ENCODE results near the gene IFNGR1. TPM values are rescaled to one million over a fixed set of nuclear protein-coding genes. Genes with fewer than 3 reads are reported as not detected.
"Not testable (repeated sequence)": the region's sequence is repeated elsewhere in the genome, so short reads cannot be mapped to it uniquely, and the experiment has no call there.

IFNGR1 gene
- total RNA-seq, 1 experiment from 2014 or later, result 34.6 TPM

DNA sequence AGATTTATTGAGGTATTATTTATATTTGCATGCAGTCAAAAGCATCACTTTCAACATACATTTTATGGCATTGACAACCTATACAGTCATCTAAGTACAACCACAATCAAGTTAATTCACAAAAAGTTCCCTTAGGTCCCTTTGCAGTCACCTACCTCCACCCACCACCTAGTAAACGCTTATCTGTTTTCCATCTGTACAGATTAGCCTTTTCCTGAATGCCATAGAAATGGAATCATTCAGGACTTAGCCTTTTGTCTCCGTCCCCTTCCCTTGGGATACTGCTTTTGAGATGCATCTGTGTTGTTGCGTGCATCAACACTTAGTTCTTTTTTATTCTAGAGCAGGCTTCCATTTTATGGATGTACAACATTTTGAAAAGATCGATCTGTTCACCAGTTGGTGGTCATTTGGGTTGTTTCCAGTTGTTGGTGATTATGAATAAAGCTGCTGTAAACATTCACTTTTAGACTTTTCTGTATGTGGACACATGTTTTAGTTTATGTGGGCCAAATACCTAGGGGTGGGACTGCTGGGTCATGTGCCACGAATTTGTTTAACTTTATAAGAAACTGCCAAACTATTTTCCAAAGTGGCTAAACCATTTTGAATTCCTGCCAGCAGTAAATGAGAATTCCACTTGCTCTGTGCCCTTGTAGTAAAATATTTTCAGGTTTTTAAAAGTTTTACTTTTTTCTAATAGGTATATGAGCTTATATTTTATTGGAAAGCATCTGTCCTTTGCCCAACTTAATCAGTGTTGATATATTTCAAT lies 17.6 kb upstream of the IFNGR1 start:
- peak; percentile 34 for DNase-seq (ENCODE audit: low spot score)

DNA sequence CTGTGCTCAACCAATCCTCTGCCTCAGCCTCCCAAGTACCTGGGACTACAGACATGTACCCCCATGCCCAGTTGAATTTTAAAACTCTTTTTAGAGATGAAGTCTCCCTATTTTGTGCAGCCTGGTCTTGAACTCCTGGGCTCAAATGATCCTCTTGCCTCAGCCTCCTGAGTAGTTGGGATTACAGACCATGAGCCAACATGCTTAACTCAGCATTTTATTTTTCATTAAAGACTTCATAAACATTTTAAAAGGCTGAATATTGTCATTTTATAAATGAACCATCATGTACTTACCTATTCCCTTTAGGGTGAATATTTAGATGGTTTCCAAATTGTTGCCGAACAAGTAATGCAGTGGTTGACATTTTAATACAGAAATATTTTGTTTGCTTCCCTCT lies 16.5 kb upstream of the IFNGR1 start:
- DNase-seq (ENCODE audit: low spot score), result no peak

DNA sequence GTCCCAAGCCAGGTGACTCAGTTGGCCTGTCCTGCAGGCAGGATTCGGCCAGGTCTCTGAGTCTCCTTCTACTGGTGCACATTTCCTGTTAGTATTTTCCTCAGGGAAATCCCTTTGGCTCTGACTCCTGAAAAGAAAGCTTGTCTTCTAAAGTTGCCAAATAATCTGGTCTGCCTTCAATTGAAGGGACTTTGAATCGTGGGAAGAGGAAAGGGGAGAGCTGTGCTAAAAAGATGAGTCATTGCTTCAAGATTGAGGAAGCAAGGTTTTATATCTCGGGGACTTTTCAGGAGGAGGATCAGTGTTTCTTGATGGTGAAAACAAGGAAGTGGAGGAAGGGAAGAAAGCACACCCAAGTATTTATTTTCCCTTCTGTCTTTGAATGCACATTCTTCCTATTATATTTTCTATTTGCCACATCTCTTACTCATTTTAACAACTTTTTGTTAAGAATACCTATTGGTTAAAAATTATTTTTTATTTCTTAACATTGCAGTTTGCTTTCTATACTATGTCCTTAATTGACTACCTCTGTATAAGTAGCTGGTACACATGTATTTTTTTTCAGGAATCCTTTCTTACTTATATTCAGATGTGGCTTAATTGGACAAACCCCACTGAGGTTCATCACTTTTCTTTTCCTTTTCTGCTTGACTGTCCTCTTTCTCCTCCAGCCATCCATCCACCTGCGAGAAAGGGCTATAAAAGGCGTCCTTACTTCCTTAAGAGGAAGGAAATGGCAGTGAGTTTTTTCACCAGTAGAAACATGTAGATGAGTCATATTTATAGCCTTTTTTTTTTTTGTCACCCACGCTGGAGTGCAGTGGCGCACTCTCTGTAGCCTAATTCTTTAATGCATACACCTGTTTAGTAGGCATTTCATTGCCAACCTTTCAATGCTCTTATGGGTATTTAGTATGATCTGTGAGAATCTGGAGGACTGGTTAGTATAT lies 15.0 kb upstream of the IFNGR1 start:
- peak; percentile 79 for DNase-seq (ENCODE audit: low spot score)

DNA sequence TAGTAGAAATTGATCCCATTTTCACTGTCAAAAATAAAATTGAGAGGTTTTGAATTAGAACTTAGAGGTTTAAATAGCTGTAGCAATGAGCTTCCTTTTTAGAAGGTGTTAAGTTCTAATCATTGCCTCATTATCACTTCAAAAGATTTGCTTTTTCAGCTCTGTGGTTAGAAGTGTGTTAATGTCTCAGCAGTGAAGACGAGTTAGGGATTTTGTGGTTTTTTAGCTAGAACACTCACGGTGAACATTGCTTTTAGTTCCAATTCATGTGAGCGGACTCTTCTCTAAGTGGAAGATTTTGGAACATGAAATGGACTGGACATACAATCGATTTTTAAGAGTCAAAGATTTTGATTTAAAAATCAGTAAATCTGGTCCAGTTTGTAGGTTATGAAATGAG lies 12.7 kb upstream of the IFNGR1 start:
- no peak for DNase-seq (ENCODE audit: low spot score)

DNA sequence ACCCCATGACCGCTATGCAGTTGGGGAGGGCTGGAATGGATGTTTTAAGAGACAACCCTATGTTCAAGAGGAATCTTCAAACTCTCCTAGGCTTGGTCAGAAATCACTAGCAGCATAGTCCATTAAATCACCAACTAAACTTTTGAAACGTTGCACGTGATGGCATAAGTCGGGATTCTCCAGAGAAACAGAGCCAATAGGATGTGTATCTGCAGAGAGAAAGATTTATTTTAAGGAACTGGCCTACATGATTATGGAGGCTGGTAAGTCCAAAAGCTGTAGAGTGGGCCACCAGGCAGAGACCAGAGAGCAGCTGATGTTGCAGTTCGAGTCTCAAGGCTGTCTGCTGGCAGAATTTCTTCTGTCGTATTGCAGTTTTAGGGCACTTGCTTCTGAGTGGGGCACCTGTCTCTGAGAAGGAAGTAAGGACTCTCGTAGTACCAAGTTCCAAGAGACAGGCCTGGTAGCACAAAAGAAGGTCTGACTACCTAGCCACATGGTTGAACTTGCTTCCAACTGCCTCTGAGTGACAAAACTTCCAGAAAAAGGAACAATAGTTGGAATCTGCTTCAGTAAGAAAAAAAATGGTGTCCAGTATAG lies 11.9 kb upstream of the IFNGR1 start:
- no peak for DNase-seq (ENCODE audit: low spot score)

DNA sequence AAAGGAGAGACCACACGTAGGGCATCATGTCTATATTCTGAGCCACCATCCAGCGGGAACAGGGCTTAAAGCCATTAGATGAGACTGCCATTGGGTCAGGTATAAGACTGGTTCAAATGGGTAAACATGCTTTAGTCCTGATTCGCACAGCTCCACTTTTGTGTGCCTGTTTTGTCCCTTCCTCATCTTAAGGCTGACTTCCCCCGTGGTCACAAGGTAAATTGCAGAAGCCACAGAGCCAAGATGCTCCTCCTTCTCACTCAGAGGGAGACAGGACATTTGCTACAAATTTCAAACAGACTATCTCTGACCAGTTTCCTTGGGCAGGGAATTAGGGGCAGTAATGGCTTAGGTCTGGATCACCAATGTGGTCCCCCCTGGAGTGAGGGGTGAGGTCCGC lies 11.4 kb upstream of the IFNGR1 start:
- no peak for DNase-seq (ENCODE audit: low spot score)

DNA sequence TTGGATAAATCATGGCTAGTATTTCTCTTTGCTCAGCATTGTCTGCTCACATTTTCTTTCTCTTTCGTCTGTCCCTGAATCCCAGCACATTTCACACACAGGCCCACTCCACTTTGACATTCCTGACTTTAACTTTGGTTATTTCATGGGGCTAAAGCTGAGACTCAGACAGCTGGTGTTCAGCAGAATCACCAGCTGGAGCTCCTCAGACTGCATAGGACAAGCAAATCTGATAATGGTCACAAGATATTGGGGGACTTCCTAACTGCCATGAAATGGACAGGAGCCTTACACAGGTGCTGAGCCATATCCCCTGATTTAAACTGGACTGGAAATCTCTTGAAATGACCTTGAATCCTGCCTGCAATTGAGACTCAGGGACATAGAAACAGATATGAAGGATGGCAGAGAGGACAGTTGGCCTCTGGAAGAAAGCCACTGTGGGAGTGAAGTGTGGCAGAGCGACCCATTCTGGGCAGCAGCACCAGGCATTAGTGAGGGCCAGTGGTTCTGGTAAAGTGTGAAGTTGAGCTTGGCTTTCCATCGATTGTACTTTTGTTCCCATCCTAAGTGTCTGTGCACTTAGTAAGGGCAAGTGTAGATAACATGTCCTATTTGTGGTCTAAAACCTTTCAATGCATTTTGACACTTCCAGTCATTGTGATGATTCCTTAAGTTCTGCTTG lies 10.0 kb upstream of the IFNGR1 start:
- no peak for DNase-seq (ENCODE audit: low spot score)

DNA sequence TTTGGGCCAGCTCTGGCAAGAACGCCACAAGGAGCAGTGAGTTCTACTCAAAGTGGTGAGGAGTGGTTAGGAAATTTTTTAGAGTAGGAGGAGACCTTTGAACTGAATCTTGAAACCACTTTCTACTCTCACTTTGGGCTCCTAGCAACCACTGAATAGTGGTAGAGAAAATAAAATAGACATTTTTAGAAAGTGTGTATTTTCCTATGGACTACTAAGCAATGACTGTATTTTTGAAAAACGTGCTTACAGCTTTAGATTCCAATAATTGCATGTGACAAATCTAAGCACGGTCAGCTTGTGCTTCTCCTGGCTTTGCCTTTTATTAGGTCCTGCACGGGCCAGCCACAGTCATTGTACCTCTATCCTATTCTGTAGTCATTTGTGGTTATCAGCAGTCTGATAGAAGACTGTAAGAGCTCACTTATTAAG lies 8.7 kb upstream of the IFNGR1 start:
- no peak for DNase-seq (ENCODE audit: low spot score)

DNA sequence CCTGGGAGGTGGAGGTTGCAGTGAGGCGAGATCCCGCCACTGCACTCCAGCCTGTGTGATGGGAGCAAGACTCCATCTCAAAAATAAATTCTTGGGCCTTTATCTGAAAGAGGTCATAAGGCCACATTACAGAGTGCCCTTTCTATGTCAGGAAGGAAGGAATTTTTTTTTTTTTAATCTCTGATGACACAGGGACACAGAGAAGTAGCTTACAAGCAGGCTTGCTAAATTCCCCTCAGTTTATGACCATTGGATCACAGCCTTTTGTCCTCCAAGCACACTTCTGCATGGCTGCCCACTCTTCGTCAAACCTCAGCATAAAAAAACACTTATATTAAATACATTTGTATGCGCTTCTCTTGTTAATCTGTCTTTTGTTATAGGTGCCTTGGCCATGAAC lies 7.5 kb upstream of the IFNGR1 start:
- DNase-seq (ENCODE audit: low spot score), result no peak

DNA sequence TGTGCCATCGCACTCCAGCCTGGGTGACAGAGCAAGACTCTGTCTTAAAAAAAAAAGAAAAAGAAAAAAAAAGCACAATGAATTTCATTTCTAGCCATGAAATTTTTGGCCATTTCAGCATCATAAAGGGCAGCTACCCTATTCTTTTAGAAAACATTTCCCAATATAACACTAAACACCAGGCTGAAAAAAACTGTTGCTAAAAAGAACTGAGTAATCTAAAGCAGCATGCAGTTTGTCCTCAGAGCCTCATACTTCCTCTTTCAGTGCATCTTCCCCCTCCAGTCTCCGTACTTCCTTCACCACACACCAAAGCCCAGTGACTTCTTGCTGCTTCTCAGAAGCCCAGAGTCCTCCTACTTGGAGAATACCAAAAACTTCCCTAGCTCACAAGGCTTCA lies 5.6 kb upstream of the IFNGR1 start:
- no peak for DNase-seq (ENCODE audit: low spot score)

DNA sequence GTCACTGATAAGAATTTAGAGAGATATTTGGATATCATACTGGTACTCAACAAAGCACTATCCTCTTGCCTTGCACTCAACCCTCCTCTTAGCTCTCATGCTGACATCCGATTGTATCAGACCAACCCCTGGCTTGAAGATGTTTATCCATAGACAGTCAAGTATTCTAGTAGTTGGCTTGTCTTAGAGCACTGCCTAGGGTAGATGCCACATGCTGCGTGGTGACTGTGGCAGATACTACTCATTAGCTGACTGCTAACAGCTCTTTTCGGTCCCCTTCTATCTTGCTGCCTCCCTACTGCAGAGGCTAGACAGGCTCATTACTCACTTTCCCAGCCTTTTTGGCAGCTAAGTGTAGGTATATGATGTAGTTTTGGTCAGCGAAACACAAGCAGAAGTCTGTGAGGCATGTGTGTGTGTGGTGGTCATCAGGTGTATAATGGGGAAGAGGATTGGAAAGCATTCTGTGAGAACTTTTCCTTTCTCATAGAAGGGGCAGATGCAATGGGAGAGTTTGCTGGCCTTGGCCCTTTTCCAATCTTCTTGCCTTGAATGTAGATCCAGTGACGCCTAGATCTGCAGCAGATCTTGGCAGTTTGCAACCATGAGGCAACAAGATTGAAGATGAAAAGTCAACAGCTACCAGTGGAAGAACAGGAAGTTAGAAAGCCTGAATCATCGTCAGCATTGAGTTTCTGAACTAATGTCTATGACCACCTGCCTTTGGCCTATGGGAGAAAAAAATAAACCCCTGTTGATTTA lies 4.4 kb upstream of the IFNGR1 start:
- DNase-seq (ENCODE audit: low spot score), result peak; percentile 14

DNA sequence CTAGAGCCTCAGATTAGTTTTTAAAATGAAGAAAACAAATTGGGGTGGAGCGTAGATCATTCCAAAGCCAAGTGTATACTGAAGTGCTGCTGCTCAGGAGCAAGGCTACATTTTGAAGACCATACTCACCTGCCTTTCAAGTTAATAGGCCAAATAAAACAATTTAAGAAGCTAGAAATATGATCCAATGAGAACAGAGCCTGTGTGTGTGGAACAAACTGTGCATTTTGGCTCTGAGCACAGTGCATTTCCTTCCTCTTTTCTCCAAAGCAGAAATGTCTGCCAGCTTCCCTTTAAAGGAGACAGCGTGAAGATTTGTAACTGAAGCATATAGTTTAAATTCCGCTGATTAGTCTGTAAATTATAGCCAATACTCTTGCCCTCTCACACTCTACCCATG lies 3.2 kb upstream of the IFNGR1 start:
- no peak for DNase-seq (ENCODE audit: low spot score)

DNA sequence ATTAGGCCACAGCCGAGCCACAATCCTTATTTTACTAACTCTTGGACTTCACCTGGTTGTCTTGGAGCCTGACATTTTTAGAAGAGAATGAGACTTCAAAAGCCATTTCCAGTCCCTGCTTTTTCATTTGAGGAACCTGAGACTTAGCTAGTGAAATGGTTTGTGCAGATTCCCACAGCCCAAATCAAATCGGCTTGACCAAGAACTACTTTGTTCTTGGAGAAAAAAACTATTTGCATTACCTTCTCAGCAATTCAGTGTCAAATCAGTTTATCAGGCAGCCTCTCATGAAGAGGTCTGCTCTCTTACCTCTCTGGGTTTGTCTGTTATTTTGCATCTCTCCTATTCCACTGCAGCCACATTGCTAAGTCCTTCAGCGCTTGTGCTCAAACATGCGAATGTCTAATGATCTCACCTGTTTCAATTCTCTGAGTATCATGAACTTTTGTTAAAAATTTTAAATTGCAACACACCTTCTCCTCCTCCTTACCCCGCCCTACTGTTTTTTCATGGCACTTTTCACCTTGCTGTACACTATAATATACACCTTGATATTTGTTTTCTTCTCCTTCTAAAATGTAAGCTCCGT lies 573 bp upstream of the IFNGR1 start:
- no peak for DNase-seq (ENCODE audit: low spot score)

DNA sequence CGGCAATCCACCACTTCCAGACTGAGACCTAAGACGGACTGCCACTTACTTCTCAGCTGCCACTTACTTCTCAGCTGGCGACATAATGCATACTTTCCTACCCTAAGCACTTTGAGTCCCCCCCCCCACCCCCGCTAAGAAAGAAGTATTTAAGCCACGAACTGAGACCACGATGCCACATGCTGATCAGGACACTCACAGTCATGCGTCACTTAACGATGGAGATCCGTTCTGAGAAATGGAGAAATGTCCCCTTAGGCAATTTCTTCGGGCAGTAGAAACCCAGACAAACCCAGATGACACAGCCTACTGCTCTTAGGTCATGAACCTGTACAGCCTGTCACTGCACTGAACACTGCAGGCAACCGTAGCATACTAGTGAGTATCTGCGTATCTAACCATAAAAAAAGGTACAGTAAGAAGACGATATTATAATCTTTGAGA lies 690 bp downstream of the IFNGR1 start:
- peak; percentile 16 for DNase-seq (ENCODE audit: low spot score)

DNA sequence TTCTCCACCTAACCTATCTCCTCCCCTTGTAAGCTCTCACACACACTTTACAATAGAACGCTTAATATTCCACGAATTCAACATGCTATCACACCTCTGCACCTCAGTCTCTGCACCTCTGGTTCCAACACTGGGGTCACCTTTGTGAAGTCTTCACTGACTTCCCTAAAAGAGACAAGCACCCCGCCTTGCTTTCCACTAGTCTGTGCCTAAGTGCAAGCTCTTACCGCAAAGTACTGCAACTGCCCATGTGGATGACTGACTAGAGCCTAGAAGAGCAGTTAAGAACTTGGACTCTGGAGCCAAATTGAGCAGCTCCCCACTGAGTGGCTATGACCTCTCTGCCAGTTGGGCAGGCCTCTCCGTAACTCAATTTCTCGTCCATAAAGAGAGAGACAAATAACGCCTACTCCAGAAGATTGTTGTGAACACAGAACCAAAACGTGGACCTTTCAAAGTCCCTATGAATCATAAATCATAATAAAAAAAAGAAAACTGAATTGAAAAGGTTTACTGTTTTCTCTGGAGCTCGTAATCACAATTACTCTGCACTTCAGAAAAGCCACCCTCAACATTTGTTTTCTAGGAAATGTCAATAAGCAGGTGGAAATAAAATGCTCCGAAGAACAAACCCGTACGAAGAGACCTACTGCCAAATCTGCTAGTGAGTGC lies 1.2 kb downstream of the IFNGR1 start:
- no peak for DNase-seq (ENCODE audit: low spot score)

DNA sequence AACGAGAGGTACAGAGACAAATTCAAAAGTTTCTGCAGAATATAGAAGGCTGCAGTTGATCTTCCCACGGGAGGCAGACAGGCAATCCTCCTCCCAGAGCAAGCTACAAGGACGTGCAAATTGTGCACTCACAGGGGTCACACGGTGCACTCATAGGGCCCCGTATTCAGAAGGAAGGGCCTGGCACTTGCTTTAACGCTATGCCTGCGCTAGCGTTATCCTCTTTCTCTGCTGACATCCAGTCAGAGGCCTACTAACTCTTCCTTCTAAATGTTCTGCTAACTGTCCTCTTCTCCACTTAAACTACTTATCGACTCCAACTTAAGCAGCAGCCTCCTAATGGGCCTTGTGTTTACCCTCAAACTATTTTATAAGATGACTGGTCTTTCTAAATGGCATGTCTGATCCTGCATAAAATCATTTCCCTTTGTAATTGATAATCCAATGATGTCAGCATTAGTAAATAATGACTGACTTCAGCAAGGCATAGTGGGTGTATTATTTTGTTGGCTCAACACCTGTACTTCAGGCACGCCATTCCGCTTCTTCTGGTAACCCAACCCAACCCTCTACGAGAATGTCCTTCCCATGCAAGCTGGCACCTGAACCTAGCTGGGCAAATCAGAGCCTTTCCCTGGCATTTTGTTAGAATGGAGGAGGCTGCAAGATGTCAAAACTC lies 2.2 kb downstream of the IFNGR1 start:
- no peak for DNase-seq (ENCODE audit: low spot score)

DNA sequence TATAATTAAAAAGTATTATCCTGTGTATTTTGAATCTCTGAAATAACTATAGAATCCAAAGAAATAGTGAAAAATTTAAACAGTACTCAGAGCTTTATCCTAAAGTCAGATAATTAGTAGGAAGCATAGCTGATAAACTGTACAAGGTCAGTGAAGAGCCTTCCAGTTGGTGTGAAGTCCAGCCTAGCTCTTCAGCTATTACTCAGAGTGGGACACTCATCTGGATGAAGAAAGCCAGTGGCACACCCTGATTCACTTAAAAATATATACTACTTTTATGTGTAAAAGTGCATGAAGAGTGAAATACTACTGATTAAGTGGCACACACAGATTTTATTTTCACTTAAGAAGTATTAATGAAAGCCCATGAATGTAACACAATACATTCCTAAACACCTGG lies 3.1 kb downstream of the IFNGR1 start:
- DNase-seq (ENCODE audit: low spot score), result no peak

DNA sequence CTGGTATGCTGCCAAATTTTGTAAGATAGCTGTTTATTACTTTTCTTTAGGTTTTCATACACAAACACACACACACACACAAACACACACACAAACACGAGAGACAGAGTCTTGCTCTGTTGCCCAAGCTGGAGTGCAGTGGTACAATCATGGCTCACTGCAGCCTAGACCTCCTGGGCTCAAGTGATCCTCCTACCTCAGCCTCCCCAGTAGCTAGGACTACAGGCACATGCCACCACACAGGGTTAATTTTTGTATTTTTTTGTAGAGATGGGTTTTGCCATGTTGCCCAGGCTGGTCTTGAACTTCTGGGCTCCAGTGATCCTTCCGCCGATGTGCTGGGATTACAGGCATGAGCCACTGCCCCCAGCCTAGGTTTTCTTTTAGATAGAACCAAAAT lies 3.6 kb downstream of the IFNGR1 start:
- DNase-seq (ENCODE audit: low spot score), result not testable (repeated sequence)

DNA sequence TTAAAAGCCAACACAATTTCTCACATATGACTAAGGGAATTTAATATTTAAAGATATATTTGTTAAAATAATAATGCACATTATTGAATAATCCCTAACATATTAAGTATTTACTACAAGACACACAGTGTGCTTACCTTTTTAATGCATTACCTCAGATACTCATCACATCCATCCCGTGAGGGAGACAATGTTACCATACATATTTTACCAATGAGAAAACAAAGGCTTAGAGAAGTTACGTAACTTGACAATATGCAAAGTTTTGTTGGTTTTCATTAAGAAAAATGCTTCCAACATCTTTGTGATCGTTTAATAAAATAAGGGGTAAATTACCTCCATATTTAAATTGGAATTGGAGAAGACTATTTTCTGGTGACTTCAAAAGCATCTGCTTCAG lies 4.3 kb downstream of the IFNGR1 start:
- no peak for DNase-seq (ENCODE audit: low spot score)

DNA sequence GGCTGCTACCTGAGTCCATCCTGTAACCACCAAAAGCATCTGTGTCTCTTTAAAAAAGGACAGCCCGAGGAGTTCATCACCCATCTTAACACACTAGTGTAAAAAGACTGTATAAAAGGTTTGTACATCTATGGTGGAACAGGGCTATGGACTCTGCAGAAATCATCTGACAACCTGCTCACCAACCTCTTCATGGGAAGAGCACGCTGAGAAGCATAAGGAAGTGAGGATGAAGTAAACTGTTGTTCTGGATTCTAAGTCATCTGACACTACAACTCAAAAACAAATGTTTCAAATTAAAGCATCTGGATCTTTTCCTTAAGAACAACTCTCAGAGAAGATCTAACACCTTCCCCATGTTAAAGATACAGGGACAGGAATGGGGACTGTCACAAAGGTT lies 5.4 kb downstream of the IFNGR1 start:
- no peak for DNase-seq (ENCODE audit: low spot score)

Measured in A172 (cell line).